Esophagus muscularis mucosa (tissue), 4 donors: Measurements from ENCODE around the gene GTSE1.

ENCODE experiments used
- EP300 ChIP-seq: sonication (generic); formaldehyde crosslinking; IDR thresholded peaks from one replicate; pipeline ENCODE4 v1.6.1; 2017; ENCODE audit warnings: antibody characterized with exemption
- POLR2A ChIP-seq: fragments of 450-650 bp; IDR thresholded peaks from one replicate; pipeline ENCODE4 v1.6.1; 2017; ENCODE audit warnings: antibody characterized with exemption, moderate library complexity, mild to moderate bottlenecking, low read depth
- POLR2AphosphoS5 ChIP-seq, 2 donors: sonication (generic); formaldehyde crosslinking; IDR thresholded peaks; one replicate each; pipeline ENCODE4 v1.6.1; 2017; ENCODE audit warnings: antibody characterized with exemption in 2 of 2
- TF ChIP-seq, protein P1 (sequence below), 3 experiments: fragments of 200-600 bp in 2 of 3; fragments of 450-650 bp in 1 of 3; sonication (generic) in 2 of 3; IDR thresholded peaks; one replicate each; pipeline ENCODE4 v1.5.1; 2017 to 2019; ENCODE audit warnings: antibody characterized with exemption in 3 of 3, mild to moderate bottlenecking in 2 of 3, moderate library complexity in 1 of 3

DNA sequence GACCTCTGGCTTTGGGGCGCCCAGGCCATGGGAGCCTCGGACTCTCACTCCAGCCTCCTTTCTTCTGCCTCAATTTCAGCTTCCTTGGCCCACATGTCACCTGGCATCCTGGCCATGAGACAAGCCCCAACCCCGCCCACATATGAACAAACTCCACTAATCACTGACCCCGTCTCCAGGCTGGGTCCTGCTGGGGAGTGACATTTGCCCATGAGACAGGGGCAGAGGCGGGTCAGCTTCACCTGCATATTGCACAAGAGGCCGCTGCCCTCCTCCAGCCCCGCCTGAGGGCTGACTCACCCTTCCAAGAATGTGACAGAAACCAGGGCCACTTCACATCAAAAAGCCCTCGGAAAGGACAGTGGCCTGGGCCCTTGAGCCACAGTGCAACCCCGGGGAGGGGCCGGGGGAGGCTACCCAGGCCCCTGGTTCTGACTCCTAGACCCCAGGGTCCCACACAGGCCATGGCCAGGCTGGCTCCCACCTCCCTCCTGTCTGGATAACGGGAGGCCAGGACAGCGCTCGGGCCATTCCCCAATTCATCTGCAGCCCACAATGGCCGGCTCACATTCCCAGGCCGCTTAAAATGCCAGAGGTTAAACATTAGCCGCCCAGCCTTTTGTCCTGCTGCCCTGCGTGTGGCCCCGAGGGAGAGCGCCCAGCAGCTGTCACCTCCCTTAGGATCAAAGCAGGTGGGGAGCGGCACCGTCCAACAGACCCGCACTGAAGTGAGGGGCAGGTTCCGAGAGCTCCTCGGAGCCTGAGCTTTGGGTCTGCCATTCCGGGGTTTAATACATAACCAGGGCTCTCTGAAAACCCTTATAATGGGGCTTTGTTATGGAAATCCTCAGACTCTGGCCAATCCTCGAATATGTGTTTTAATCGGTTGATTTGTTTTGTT, 81.1 kb downstream of the GTSE1 start:
- TF ChIP-seq, protein P1, sequence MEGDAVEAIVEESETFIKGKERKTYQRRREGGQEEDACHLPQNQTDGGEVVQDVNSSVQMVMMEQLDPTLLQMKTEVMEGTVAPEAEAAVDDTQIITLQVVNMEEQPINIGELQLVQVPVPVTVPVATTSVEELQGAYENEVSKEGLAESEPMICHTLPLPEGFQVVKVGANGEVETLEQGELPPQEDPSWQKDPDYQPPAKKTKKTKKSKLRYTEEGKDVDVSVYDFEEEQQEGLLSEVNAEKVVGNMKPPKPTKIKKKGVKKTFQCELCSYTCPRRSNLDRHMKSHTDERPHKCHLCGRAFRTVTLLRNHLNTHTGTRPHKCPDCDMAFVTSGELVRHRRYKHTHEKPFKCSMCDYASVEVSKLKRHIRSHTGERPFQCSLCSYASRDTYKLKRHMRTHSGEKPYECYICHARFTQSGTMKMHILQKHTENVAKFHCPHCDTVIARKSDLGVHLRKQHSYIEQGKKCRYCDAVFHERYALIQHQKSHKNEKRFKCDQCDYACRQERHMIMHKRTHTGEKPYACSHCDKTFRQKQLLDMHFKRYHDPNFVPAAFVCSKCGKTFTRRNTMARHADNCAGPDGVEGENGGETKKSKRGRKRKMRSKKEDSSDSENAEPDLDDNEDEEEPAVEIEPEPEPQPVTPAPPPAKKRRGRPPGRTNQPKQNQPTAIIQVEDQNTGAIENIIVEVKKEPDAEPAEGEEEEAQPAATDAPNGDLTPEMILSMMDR (IDR thresholded peaks at IDR 0.05) = no peak
- TF ChIP-seq POLR2AphosphoS5 (IDR thresholded peaks at IDR 0.05) (no peak), EP300 (no peak), POLR2A (no peak)
